Gastroesophageal sphincter (tissue), 4 donors: ENCODE data around the gene STAC2. TPM values are rescaled to one million over a fixed set of nuclear protein-coding genes. Genes with fewer than 3 reads are reported as not detected.

Experiments
- ATAC-seq: fragments of 150-250 bp; one replicate; pipeline ENCODE4 v1.9.1; 2016; ENCODE audit warnings: mild to moderate bottlenecking, moderate library complexity
- H3K27ac ChIP-seq, 4 donors: fragments of 200-600 bp; sonication (generic) in 3 of 4; 1 replicate in 3 of 4; 2 replicates in 1 of 4; pipeline ENCODE4 v1.5.1; 2016 to 2019
- H3K27me3 ChIP-seq: fragments of 200-600 bp; sonication (generic); one replicate; pipeline ENCODE4 v1.5.1; 2019
- H3K36me3 ChIP-seq, 2 donors: fragments of 200-600 bp; sonication (generic); one replicate each; pipeline ENCODE4 v1.5.1; 2019; ENCODE audit warnings: control low read depth in 1 of 2
- H3K4me1 ChIP-seq, 3 donors: fragments of 200-600 bp; sonication (generic); 1 replicate in 2 of 3; 2 replicates in 1 of 3; pipeline ENCODE4 v1.5.1; 2016 to 2019; ENCODE audit warnings: control low read depth in 2 of 3
- H3K4me3 ChIP-seq, 2 donors: fragments of 200-600 bp; sonication (generic); one replicate each; pipeline ENCODE4 v1.5.1; 2019; ENCODE audit warnings: mild to moderate bottlenecking in 1 of 2, moderate library complexity in 1 of 2
- H3K9me3 ChIP-seq, 3 donors: fragments of 200-600 bp; sonication (generic); one replicate each; pipeline ENCODE4 v1.5.1; 2017 to 2019; ENCODE audit warnings: control low read depth in 2 of 3
- CTCF ChIP-seq, 4 experiments: fragments of 200-600 bp in 2 of 4; fragments of 450-650 bp in 2 of 4; sonication (generic) in 1 of 4; IDR thresholded peaks; one replicate each; pipeline ENCODE4 v1.5.1; 2017 to 2019; ENCODE audit warnings: antibody characterized with exemption in 4 of 4, mild to moderate bottlenecking in 2 of 4, moderate library complexity in 2 of 4
- EP300 ChIP-seq: sonication (generic); formaldehyde crosslinking; IDR thresholded peaks from one replicate; pipeline ENCODE4 v1.6.1; 2017; ENCODE audit warnings: antibody characterized with exemption, mild to moderate bottlenecking
- POLR2A ChIP-seq, 2 donors: fragments of 450-650 bp; IDR thresholded peaks; one replicate each; pipeline ENCODE4 v1.6.1; 2017; ENCODE audit warnings: antibody characterized with exemption in 2 of 2, mild to moderate bottlenecking in 2 of 2, moderate library complexity in 1 of 2
- POLR2AphosphoS5 ChIP-seq: sonication (generic); formaldehyde crosslinking; IDR thresholded peaks from one replicate; pipeline ENCODE4 v1.6.1; 2017; ENCODE audit warnings: antibody characterized with exemption
- WGBS, 2 donors: methylation state at CpG; one replicate each; pipeline ENCODE4 v1.1.5; 2018; ENCODE audit warnings: low coverage in 1 of 2; 5-methylcytosine and 5-hydroxymethylcytosine counted together
- total RNA-seq, 4 donors: library from RNA; depleted of rRNA; stranded (reverse); fragments of >200 nt; gene quantifications; one replicate each; pipeline ENCODE4 v1.1.0, GENCODE V29; 2016

STAC2 gene
- total RNA-seq, 4 donors from 2014 or later = 0.13 to 0.57 TPM; not detected in 2

GRCh38 chr17:39191750-39192510, 33.8 kb downstream of the STAC2 start:
- H3K9me3 ChIP-seq = no peaks in the 10 kb centered on the region
- H3K36me3 ChIP-seq = peaks cover 0 to 76% of the 10 kb centered on the region in 2 donors
- no peak overlapping the region for H3K27ac ChIP-seq
- TF ChIP-seq POLR2AphosphoS5 (no peak), POLR2A (IDR thresholded peaks at IDR 0.05) (no peak), CTCF (IDR thresholded peaks at IDR 0.05) (no peak), EP300 (no peak)
- H3K4me3 ChIP-seq = no peak overlapping the region
- no peak for ATAC-seq
- WGBS, 2 donors = 67 to 94% methylated on average over 1 to 7 of the region's 9 CpGs
- H3K27me3 ChIP-seq = no peaks in the 10 kb centered on the region
- peaks cover 0 to 38% (median 10%) of the 10 kb centered on the region in 3 donors for H3K4me1 ChIP-seq

DNA sequence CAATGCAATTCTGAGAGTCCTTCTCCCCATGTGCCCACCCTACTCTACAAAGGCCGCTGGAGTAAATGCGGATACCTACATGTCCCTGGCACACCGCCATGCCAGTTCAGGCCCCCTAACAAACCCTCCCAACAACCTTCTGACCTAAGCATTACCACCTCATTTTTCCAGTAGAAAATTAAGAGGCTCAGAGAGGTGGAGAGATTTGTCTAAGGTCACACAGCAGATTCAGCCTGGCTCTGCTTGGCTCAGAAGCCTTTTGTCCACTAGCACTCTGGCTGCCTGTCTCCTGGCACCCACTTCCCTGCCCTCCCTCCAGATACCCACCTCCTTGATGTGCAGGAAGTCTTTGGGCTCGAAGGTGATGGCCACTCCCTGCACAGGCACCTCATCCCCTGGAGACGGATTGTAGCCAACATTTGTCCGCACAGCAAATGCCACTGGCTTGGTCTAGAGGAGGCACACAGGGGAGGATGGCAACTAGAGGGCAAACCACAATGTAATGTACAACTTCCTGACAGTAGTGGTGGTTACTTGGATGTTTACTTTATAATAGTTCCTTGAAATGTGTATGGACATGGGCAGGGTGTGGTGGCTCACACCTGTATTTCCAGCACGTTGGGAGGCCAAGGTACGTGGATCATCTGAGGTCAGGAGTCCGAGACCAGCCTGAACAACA, 38.5 kb downstream of the STAC2 start:
- peaks cover 0 to 99% of the 10 kb centered on the region in 2 donors for H3K36me3 ChIP-seq
- H3K27me3 ChIP-seq = no peaks in the 10 kb centered on the region
- no peak overlapping the region for H3K4me3 ChIP-seq
- no peak for ATAC-seq
- no peaks in the 10 kb centered on the region for H3K9me3 ChIP-seq
- no peaks in the 10 kb centered on the region for H3K4me1 ChIP-seq
- WGBS, 2 donors = 91 to 100% methylated on average over 1 to 4 of the region's 9 CpGs
- H3K27ac ChIP-seq = no peak overlapping the region
- TF ChIP-seq POLR2AphosphoS5 (no peak), EP300 (no peak), POLR2A (IDR thresholded peaks at IDR 0.05) (no peak), CTCF (IDR thresholded peaks at IDR 0.05) (no peak)

GRCh38 chr17:39186481-39187002, 39.2 kb downstream of the STAC2 start:
- H3K27ac ChIP-seq = no peak overlapping the region
- no peaks in the 10 kb centered on the region for H3K9me3 ChIP-seq
- no CpG with 5 or more reads among the region's 15 CpGs for WGBS, 2 donors
- H3K27me3 ChIP-seq = no peaks in the 10 kb centered on the region
- no peaks in the 10 kb centered on the region for H3K4me1 ChIP-seq
- TF ChIP-seq POLR2AphosphoS5 (no peak), EP300 (no peak), CTCF (IDR thresholded peaks at IDR 0.05) (no peak), POLR2A (IDR thresholded peaks at IDR 0.05) (no peak)
- no peak for ATAC-seq
- no peak overlapping the region for H3K4me3 ChIP-seq
- H3K36me3 ChIP-seq = peaks cover 0 to 99% of the 10 kb centered on the region in 2 donors

- 40 to 72% methylated on average over 1 to 5 of the region's 10 CpGs for WGBS, 2 donors
- Histone ChIP-seq H3K27ac (no peak overlapping the region), H3K9me3 (no peaks in the 10 kb centered on the region), H3K4me3 (no peak overlapping the region), H3K36me3 (peaks cover 0 to 99% of the 10 kb centered on the region in 2 donors), H3K4me1 (no peaks in the 10 kb centered on the region), H3K27me3 (no peaks in the 10 kb centered on the region)
- TF ChIP-seq CTCF (IDR thresholded peaks at IDR 0.05) (no peak), POLR2A (IDR thresholded peaks at IDR 0.05) (no peak), EP300 (no peak), POLR2AphosphoS5 (no peak)
- no peak for ATAC-seq
Measured at GRCh38 chr17:39183720-39184119, 42.0 kb downstream of the STAC2 start.
